H1 (cell line): ENCODE results near the gene UFC1. TPM values are rescaled to one million over a fixed set of nuclear protein-coding genes. Genes with fewer than 3 reads are reported as not detected.

Source experiments
- CTCF ChIA-PET: fragments of 300-600 bp; sonication (Branson Sonifier 250); formaldehyde crosslinking; loops from one replicate; lab custom pipeline; 2021; ENCODE audit not compliant: partially characterized antibody; lab: Charles Lee
- POLR2A ChIA-PET: fragments of 300-600 bp; sonication (Branson Sonifier 250); formaldehyde crosslinking; loops from one replicate; lab custom pipeline; 2021; ENCODE audit warnings: inconsistent platforms; ENCODE audit not compliant: partially characterized antibody; lab: Charles Lee
- DNase-seq, 2 experiments: peaks; one replicate each; pipeline versions ENCODE4 v3.0.0 to v3.0.0-alpha.2; 2010 to 2022; ENCODE audit warnings: low spot score in 2 of 2, low read depth in 1 of 2, mixed read lengths in 1 of 2
- FAIRE-seq: peaks from 2 replicates; lab custom pipeline; 2011; peaks lifted over from hg19 to GRCh38; lab: Jason Lieb, UNC
- H2AFZ ChIP-seq: 2 replicates; pipeline ENCODE4 v1.8.1; 2012; ENCODE audit warnings: low read length, inconsistent platforms
- H2AK5ac ChIP-seq: 2 replicates; pipeline ENCODE4 v1.6.1; 2013; ENCODE audit warnings: low read depth, low read length
- H2BK120ac ChIP-seq: replicated peaks from 2 replicates; pipeline ENCODE3; 2013; ENCODE audit warnings: low read depth, low read length, inconsistent platforms
- H2BK12ac ChIP-seq: 2 replicates; pipeline ENCODE4 v1.6.1; 2013; ENCODE audit warnings: low read depth, low read length
- H2BK15ac ChIP-seq: 2 replicates; pipeline ENCODE4 v1.6.1; 2013; ENCODE audit warnings: low read length
- H2BK20ac ChIP-seq: 2 replicates; pipeline ENCODE4 v1.6.1; 2013; ENCODE audit warnings: low read length
- H2BK5ac ChIP-seq: 2 replicates; pipeline ENCODE4 v1.6.1; 2013; ENCODE audit warnings: low read depth, low read length
- H3K14ac ChIP-seq: 2 replicates; pipeline ENCODE4 v1.6.1; 2013; ENCODE audit warnings: inconsistent platforms; ENCODE audit not compliant: insufficient read length
- H3K18ac ChIP-seq: 2 replicates; pipeline ENCODE4 v1.6.1; 2013; ENCODE audit warnings: low read length; ENCODE audit errors: extremely low read depth
- H3K23ac ChIP-seq: 2 replicates; pipeline ENCODE4 v1.6.1; 2013; ENCODE audit warnings: inconsistent platforms; ENCODE audit not compliant: insufficient read length
- H3K23me2 ChIP-seq: 2 replicates; pipeline ENCODE4 v1.6.1; 2013; ENCODE audit warnings: low read depth, low read length
- H3K27ac ChIP-seq: 2 replicates; pipeline ENCODE4 v1.6.1; 2011; ENCODE audit warnings: low read depth, low read length, inconsistent platforms
- H3K27me3 ChIP-seq, 4 experiments: replicated peaks in 1 of 4; 1 replicate in 1 of 4; 2 replicates in 3 of 4; pipeline versions ENCODE4 v1.6.1 to v1.8.1; 2011 to 2013; ENCODE audit warnings: low read length in 3 of 4, mild to moderate bottlenecking in 3 of 4, inconsistent platforms in 2 of 4, mixed read lengths in 2 of 4, moderate library complexity in 1 of 4; ENCODE audit not compliant: control insufficient read depth in 3 of 4, insufficient read depth in 3 of 4; ENCODE audit errors: extremely low read depth in 1 of 4
- H3K36me3 ChIP-seq, 4 experiments: 2 replicates each; pipeline versions ENCODE4 v1.6.1 to v1.8.1; 2011 to 2013; ENCODE audit warnings: mild to moderate bottlenecking in 4 of 4, low read length in 3 of 4, moderate library complexity in 2 of 4, control low read depth in 1 of 4, inconsistent platforms in 1 of 4; ENCODE audit not compliant: insufficient read depth in 4 of 4, control insufficient read depth in 2 of 4
- H3K4ac ChIP-seq: replicated peaks from 2 replicates; pipeline ENCODE3; 2013; ENCODE audit warnings: low read length, low read depth, mixed read lengths, inconsistent platforms; ENCODE audit not compliant: insufficient read length
- H3K4me1 ChIP-seq, 4 experiments: replicated peaks in 1 of 4; 1 replicate in 1 of 4; 2 replicates in 3 of 4; pipeline versions ENCODE4 v1.6.1 to v1.8.1; 2011 to 2013; ENCODE audit warnings: low read length in 3 of 4, inconsistent platforms in 2 of 4, mixed read lengths in 1 of 4; ENCODE audit not compliant: insufficient read depth in 4 of 4, control insufficient read depth in 3 of 4
- H3K4me2 ChIP-seq, 2 experiments: 2 replicates each; pipeline versions ENCODE4 v1.6.1 to v1.8.1; 2011 to 2013; ENCODE audit warnings: low read depth in 2 of 2, low read length in 2 of 2, control low read depth in 1 of 2, inconsistent platforms in 1 of 2, mild to moderate bottlenecking in 1 of 2; ENCODE audit not compliant: insufficient read depth in 1 of 2
- H3K4me3 ChIP-seq, 4 experiments: fragments of 200-600, 300-600 bp in 1 of 4; sonication (generic), shearing (Covaris generic), sonication (Bioruptor Twin) in 1 of 4; 2 replicates each; pipeline versions ENCODE4 v1.5.1 to v1.8.1; 2011 to 2016; ENCODE audit warnings: low read length in 4 of 4, low read depth in 3 of 4, control low read depth in 2 of 4, inconsistent platforms in 2 of 4, mild to moderate bottlenecking in 2 of 4, mixed read lengths in 1 of 4, moderate library complexity in 1 of 4; ENCODE audit not compliant: insufficient read depth in 2 of 4; ENCODE audit errors: extremely low read depth in 1 of 4
- H3K56ac ChIP-seq: replicated peaks from 2 replicates; pipeline ENCODE3; 2013; ENCODE audit warnings: low read depth, mild to moderate bottlenecking, mixed read lengths, low read length, inconsistent platforms; ENCODE audit not compliant: insufficient read length
- H3K79me1 ChIP-seq: 2 replicates; pipeline ENCODE4 v1.6.1; 2013; ENCODE audit warnings: low read depth, low read length, control low read depth
- H3K79me2 ChIP-seq, 2 experiments: 2 replicates each; pipeline versions ENCODE4 v1.6.1 to v1.8.1; 2012 to 2013; ENCODE audit warnings: low read length in 2 of 2, mild to moderate bottlenecking in 2 of 2, inconsistent platforms in 1 of 2; ENCODE audit not compliant: insufficient read depth in 2 of 2, control insufficient read depth in 1 of 2
- H3K9ac ChIP-seq, 4 experiments: replicated peaks in 1 of 4; 1 replicate in 1 of 4; 2 replicates in 3 of 4; pipeline versions ENCODE4 v1.6.1 to v1.8.1; 2011 to 2013; ENCODE audit warnings: low read depth in 3 of 4, low read length in 3 of 4, control low read depth in 2 of 4, mild to moderate bottlenecking in 2 of 4, moderate library complexity in 2 of 4, inconsistent platforms in 1 of 4; ENCODE audit errors: extremely low read depth in 1 of 4
- H3K9me3 ChIP-seq, 2 experiments: 2 replicates each; pipeline versions ENCODE4 v1.6.1 to v1.8.1; 2012 to 2013; ENCODE audit warnings: mild to moderate bottlenecking in 2 of 2, moderate library complexity in 2 of 2, control low read depth in 1 of 2, inconsistent platforms in 1 of 2, low read depth in 1 of 2, low read length in 1 of 2, mixed read lengths in 1 of 2; ENCODE audit not compliant: insufficient read depth in 2 of 2
- H4K20me1 ChIP-seq, 2 experiments: replicated peaks in 1 of 2; 2 replicates each; pipeline versions ENCODE3 to v1.8.1; 2011 to 2013; ENCODE audit warnings: inconsistent platforms in 2 of 2, low read length in 2 of 2, mild to moderate bottlenecking in 1 of 2; ENCODE audit not compliant: insufficient read depth in 2 of 2, control insufficient read depth in 1 of 2
- H4K5ac ChIP-seq: 2 replicates; pipeline ENCODE4 v1.6.1; 2013; ENCODE audit warnings: low read length, low read depth, mixed read lengths, inconsistent platforms; ENCODE audit not compliant: insufficient read length
- H4K8ac ChIP-seq: 2 replicates; pipeline ENCODE4 v1.8.0; 2013; ENCODE audit warnings: mild to moderate bottlenecking, moderate library complexity, low read length, inconsistent platforms; ENCODE audit not compliant: insufficient read depth; ENCODE audit errors: extremely low read depth
- H4K91ac ChIP-seq: replicated peaks from 2 replicates; pipeline ENCODE3; 2013; ENCODE audit warnings: low read length, mixed read lengths, inconsistent platforms; ENCODE audit not compliant: insufficient read length
- JUND ChIP-seq: IDR thresholded peaks from 2 replicates; pipeline ENCODE4 v1.6.1; 2011; ENCODE audit warnings: mild to moderate bottlenecking, improper control_type of control experiment, low read length
- RAD21 ChIP-seq, 2 experiments: IDR thresholded peaks in 1 of 2; conservative IDR thresholded peaks in 1 of 2; 2 replicates each; pipeline ENCODE4 v1.6.1; 2011; ENCODE audit warnings: low read depth in 2 of 2, low read length in 2 of 2, improper control_type of control experiment in 1 of 2, inconsistent platforms in 1 of 2, mild to moderate bottlenecking in 1 of 2, moderate library complexity in 1 of 2
- TBP ChIP-seq: IDR thresholded peaks from 2 replicates; pipeline ENCODE4 v1.6.1; 2011; ENCODE audit warnings: low read depth, low read length, improper control_type of control experiment
- TEAD4 ChIP-seq: IDR thresholded peaks from 2 replicates; pipeline ENCODE4 v1.6.1; 2012; ENCODE audit warnings: low read depth, low read length, inconsistent platforms, mixed read lengths
- WGBS, 2 experiments: shearing (Covaris generic) in 1 of 2; methylation state at CpG; one replicate each; pipeline versions ENCODE4 v1.1.6 to v1.1.7; 2013 to 2015; ENCODE audit warnings: low lambda C conversion rate in 2 of 2, mixed read lengths in 2 of 2, inconsistent platforms in 1 of 2, low coverage in 1 of 2, missing lambda C conversion rate in 1 of 2; ENCODE audit not compliant: insufficient replicate concordance in 2 of 2, insufficient coverage in 1 of 2, insufficient read length in 1 of 2; ENCODE audit errors: extremely low coverage in 1 of 2, missing lambda C conversion rate in 1 of 2; 5-methylcytosine and 5-hydroxymethylcytosine counted together
- polyA plus RNA-seq, 7 experiments: library from polyadenylated mRNA; depleted of rRNA in 3 of 7; stranded (reverse) in 5 of 7; unstranded in 2 of 7; fragments of >200 nt in 5 of 7; fragments of 200-250 nt in 2 of 7; gene quantifications; 1 replicate in 5 of 7; 2 replicates in 1 of 7; 4 replicates in 1 of 7; pipeline versions ENCODE4 v1.2.1 to v1.2.3, GENCODE V29; 2011 to 2013; ENCODE audit warnings: missing spikeins in 2 of 7, mixed read lengths in 2 of 7
- total RNA-seq: library from RNA; stranded (reverse); fragmentation: NEBNext Ultra II Directional; extraction: Animal tissue kit (Norgen Biotek cat#: 25700); gene quantifications from 2 replicates; pipeline ENCODE4 v1.2.1, GENCODE V29; 2021
- TF ChIP-seq, protein P1 (sequence below), 3 experiments: IDR thresholded peaks; 1 replicate in 2 of 3; 2 replicates in 1 of 3; pipeline versions ENCODE4 v1.5.1 to v1.6.1; 2011; ENCODE audit warnings: low read length in 3 of 3, mild to moderate bottlenecking in 3 of 3, inconsistent platforms in 2 of 3, low read depth in 1 of 3, moderate library complexity in 1 of 3; ENCODE audit not compliant: insufficient read depth in 1 of 3; ENCODE audit errors: control extremely low read depth in 1 of 3
- TF ChIP-seq, protein P2 (sequence below): IDR thresholded peaks from 2 replicates; pipeline ENCODE4 v1.6.1; 2012; ENCODE audit warnings: inconsistent platforms

Gene UFC1
- total and polyA plus RNA-seq, 2 of the 8 experiments (the other 6 are each of a cell fraction or from before 2014, with no cell fraction given) = 67.8 to 102 TPM

DNA sequence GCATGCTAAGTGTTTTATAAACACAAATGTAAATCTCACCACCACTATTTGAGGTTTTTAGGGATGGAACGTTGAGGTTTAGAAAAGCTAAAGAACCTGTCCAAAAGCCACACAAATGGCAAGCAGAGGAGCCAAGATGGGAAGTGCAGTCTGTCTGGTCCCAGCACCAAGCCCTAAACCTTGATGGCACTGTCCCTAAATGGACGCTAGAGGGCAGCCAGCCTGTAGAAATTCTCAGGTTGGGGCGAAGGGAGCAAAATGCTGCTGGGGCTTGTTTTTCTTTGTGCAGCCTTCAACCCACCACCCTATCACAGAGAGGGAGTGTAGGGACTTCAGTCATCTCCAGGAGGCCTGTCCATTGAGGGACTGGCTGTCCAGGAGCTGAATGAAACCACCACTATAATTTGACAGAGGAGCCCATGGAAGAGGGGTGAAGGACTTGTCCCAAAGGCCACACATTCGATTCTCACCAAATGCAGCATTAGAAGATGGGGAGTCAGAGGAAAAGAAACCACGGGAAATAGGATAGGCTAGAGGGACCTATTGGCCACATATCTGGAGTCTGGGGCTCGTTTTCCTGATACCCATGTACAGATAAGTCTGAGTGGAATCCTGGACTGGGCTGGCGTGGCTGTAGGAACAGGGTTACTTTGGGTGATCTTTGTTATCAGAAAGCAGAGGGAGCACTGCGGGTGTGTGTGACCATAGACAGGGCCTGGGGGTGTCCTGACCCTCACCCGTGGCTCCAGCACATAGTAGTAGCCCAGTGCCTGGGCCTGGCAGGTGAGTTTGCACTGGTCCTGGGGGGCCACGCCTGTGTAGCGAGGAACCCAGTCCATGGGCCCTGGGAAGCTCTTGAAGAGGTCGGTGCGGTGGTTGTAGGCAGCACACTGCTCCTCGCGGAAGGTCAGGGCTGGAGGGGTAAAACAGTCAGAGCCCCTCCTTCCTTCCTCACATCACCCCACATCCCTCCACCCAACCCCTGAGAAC lies 39.0 kb downstream of the UFC1 start:
- Histone ChIP-seq H3K4me1 (peaks cover 3 to 12% (median 11%) of the 10 kb centered on the region in 4 experiments), H3K79me1 (peaks cover 6% of the 10 kb centered on the region; the same call in 1 of the 2 replicates), H4K20me1 (no peaks in the 10 kb centered on the region), H2AFZ (no peak overlapping the region), H3K4me2 (no peak overlapping the region), H3K27ac (no peak overlapping the region), H2BK20ac (no peak overlapping the region), H4K8ac (no peak overlapping the region), H3K79me2 (peaks cover 0 to 2% of the 10 kb centered on the region in 2 experiments; a peak in 1 of 4 replicates), H4K91ac (no peak overlapping the region), H2BK15ac (no peak overlapping the region), H3K9ac (no peak overlapping the region), H3K56ac (no peak overlapping the region), H3K23me2 (peaks cover 2% of the 10 kb centered on the region; the same call in 1 of the 2 replicates), H3K27me3 (no peaks in the 10 kb centered on the region; a peak in 1 of 7 replicates), H2BK5ac (no peak overlapping the region; the same call in 1 of the 2 replicates), H4K5ac (no peak overlapping the region), H3K4me3 (no peak overlapping the region), H3K14ac (no peak overlapping the region), H2BK120ac (no peak overlapping the region), H3K4ac (no peak overlapping the region), H3K9me3 (no peaks in the 10 kb centered on the region), H2BK12ac (no peak overlapping the region), H3K36me3 (peaks cover 4 to 14% (median 10%) of the 10 kb centered on the region in 4 experiments; a peak in 5 of 8 replicates), H3K18ac (no peak overlapping the region), H3K23ac (no peak overlapping the region), H2AK5ac (no peak overlapping the region)
- 77% methylated on average over 15 of the region's 15 CpGs; no CpG with 5 or more reads in 1 of the 2 experiments for WGBS, 2 experiments
- peak; percentile 71 for FAIRE-seq
- CTCF ChIA-PET = interaction anchor here (0.5 to 6.1 kb wide), 26 partner anchors 11 to 196 kb away, joined by 3 to 67 read pairs (median 5); partner anchors contain the start of genes APOA2, B4GALT3, FCER1G and NDUFS2
- POLR2A ChIA-PET = interaction anchor here (0.6 to 4.6 kb wide), 5 partner anchors 9 to 121 kb away, joined by 3 to 45 read pairs (median 3); partner anchors contain the start of genes B4GALT3 and NDUFS2
- peak in 1 of 2 experiments; percentile 70 for DNase-seq
- 0 out of 2 replicates have a peak, but pooled peaks have one; percentile 44 for TF ChIP-seq TEAD4
- TF ChIP-seq, protein P1, sequence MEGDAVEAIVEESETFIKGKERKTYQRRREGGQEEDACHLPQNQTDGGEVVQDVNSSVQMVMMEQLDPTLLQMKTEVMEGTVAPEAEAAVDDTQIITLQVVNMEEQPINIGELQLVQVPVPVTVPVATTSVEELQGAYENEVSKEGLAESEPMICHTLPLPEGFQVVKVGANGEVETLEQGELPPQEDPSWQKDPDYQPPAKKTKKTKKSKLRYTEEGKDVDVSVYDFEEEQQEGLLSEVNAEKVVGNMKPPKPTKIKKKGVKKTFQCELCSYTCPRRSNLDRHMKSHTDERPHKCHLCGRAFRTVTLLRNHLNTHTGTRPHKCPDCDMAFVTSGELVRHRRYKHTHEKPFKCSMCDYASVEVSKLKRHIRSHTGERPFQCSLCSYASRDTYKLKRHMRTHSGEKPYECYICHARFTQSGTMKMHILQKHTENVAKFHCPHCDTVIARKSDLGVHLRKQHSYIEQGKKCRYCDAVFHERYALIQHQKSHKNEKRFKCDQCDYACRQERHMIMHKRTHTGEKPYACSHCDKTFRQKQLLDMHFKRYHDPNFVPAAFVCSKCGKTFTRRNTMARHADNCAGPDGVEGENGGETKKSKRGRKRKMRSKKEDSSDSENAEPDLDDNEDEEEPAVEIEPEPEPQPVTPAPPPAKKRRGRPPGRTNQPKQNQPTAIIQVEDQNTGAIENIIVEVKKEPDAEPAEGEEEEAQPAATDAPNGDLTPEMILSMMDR (IDR thresholded peaks at IDR 0.05; ENCODE audit: control extremely low read depth in 1 of 3, insufficient read depth in 1 of 3, low read depth in 1 of 3, low read length in 3 of 3) = peak; percentile 83 to 97 (median 83)
- 0 out of 2 replicates have a peak, but pooled peaks have one; percentile 15 for TF ChIP-seq JUND
- TF ChIP-seq, protein P2, sequence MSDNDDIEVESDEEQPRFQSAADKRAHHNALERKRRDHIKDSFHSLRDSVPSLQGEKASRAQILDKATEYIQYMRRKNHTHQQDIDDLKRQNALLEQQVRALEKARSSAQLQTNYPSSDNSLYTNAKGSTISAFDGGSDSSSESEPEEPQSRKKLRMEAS = 0 out of 2 replicates have a peak, but pooled peaks have one; percentile 31
- TF ChIP-seq TBP = peak; percentile 44; the same call in 1 of the 2 replicates
- peak; percentile 81 to 84 for TF ChIP-seq RAD21 (IDR thresholded peaks at IDR 0.05 in 1 of 2, conservative IDR thresholded peaks at IDR 0.05 in 1 of 2; ENCODE audit: low read depth in 2 of 2, low read length in 2 of 2)
